Bronchial epithelial cell (primary cell): Measurements from ENCODE around the gene CRYGB. TPM values are rescaled to one million over a fixed set of nuclear protein-coding genes. Genes with fewer than 3 reads are reported as not detected.

Experiments used
- DNase-seq: peaks from one replicate; pipeline ENCODE4 v3.0.0-alpha.2; 2010; ENCODE audit warnings: low read depth
- FAIRE-seq: peaks from 2 replicates; lab custom pipeline; 2011; peaks lifted over from hg19 to GRCh38; lab: Jason Lieb, UNC
- H3K27me3 ChIP-seq: 2 replicates; pipeline ENCODE4 v1.5.1; 2011; ENCODE audit warnings: low read length; ENCODE audit not compliant: control insufficient read depth, insufficient read depth
- H3K36me3 ChIP-seq: 2 replicates; pipeline ENCODE4 v1.5.1; 2011; ENCODE audit warnings: low read length; ENCODE audit not compliant: control insufficient read depth, insufficient read depth
- H3K4me3 ChIP-seq: 2 replicates; pipeline ENCODE4 v1.5.1; 2011; ENCODE audit warnings: mild to moderate bottlenecking, low read depth, low read length, control low read depth
- total RNA-seq: library from RNA; depleted of rRNA; stranded (reverse); fragments of >200 nt; gene quantifications from 2 replicates; pipeline ENCODE4 v1.2.1, GENCODE V29; 2014
- TF ChIP-seq, protein P1 (sequence below): IDR thresholded peaks from 2 replicates; pipeline ENCODE4 v1.5.1; 2011; ENCODE audit warnings: mild to moderate bottlenecking, moderate library complexity, low read length, control low read depth, inconsistent platforms; ENCODE audit not compliant: insufficient read depth, severe bottlenecking

The CRYGB gene
- total RNA-seq, 1 donor from 2014 or later: not detected

DNA sequence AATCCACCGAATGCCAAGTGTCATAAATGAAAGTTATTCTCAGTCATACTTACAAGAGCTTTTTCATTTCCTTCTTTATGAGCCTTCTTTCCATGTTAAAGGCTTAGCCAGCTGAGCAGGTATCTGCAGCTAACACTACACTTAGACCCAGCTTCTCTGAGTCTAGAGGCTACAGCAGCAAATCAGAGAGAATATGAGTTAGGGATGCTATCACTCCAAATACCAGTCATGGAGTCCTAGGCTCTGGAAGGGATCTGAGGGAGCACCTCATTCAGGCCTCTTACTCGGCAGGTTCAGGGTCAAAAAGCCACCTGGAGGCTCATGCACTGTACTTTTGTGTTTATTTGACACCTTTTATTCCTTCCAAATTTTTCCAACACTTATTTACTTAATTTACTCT is 40.9 kb upstream of the CRYGB start:
- DNase-seq: no peak
- no peak for FAIRE-seq
- no peak overlapping the region for H3K4me3 ChIP-seq
- TF ChIP-seq, protein P1, sequence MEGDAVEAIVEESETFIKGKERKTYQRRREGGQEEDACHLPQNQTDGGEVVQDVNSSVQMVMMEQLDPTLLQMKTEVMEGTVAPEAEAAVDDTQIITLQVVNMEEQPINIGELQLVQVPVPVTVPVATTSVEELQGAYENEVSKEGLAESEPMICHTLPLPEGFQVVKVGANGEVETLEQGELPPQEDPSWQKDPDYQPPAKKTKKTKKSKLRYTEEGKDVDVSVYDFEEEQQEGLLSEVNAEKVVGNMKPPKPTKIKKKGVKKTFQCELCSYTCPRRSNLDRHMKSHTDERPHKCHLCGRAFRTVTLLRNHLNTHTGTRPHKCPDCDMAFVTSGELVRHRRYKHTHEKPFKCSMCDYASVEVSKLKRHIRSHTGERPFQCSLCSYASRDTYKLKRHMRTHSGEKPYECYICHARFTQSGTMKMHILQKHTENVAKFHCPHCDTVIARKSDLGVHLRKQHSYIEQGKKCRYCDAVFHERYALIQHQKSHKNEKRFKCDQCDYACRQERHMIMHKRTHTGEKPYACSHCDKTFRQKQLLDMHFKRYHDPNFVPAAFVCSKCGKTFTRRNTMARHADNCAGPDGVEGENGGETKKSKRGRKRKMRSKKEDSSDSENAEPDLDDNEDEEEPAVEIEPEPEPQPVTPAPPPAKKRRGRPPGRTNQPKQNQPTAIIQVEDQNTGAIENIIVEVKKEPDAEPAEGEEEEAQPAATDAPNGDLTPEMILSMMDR: no peak
- H3K36me3 ChIP-seq: no peaks in the 10 kb centered on the region
- H3K27me3 ChIP-seq: no peaks in the 10 kb centered on the region

DNA sequence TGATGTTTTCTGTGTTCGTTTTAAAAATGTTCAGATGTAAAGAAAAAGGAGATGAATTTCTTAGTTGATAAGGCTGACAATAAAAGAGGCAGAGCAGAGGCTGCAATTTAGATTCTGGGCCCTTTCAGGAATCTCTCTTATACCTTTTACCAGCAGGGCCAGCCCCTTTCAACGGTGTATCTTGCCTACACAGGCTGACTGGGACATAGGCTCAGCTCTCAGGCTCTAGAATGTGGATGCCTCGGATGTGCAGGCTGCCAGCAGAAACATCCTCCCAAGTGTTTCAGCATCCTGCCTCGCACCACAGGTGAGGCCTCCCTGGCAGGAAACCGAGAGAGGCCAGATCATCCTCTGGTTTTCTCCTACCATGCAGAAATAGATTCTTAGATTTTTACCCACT is 40.5 kb upstream of the CRYGB start:
- no peaks in the 10 kb centered on the region for H3K27me3 ChIP-seq
- no peak for DNase-seq
- H3K36me3 ChIP-seq: no peaks in the 10 kb centered on the region
- TF ChIP-seq, protein P1: no peak
- no peak overlapping the region for H3K4me3 ChIP-seq
- no peak for FAIRE-seq

DNA sequence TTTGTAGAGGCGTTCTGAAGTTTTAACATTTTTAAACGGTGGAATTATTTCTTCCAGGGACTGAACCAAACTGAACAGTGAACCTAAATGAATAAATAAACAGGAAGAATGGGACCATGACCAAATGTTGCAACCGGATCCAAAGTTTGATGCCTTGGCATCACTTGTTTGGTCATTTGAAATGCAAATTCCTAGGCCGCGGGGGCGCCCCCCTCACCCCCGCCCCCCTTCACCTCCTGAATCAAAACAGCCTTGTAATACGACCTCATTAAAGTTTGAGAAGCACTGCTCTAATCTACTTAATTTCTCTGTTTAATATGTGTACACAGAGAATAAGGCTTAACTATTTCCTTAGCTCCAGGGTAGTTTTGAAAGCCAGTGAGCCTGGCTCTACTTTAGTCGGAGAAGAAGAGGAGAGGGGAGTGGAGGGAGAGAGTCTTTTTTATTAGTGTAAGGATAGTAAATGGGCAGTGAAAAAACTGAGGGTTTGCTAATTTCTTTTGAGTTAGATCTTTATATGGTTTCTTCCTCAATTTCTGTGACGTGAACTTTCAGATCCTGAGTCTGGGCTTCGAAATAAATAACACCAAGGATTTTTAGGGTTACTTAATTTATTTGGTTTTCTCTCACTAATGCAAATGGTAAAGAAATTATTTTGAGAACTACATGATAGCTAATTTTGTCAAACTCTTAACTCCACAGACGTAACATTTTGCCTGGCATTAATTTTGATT is 38.2 kb upstream of the CRYGB start:
- DNase-seq: no peak
- no peak for FAIRE-seq

DNA sequence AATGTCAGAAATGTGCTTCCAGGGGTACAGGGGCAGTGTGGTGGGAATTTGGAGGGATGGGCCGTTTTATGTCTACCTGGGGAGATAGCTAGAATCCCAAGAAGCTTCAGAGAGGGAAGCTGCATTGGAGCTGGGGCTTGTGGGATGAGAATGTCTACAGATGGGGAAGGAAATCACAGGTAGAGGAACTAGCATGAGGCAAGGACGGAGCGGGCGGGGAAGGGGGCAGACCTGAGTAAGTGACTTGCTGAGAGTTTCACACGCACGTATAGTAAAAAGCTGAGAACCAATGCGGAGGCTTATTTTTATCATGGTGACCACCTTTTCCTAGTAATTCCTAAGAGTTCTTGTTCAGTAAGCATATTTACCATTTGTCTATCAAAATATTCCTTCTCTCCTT is 37.6 kb upstream of the CRYGB start:
- H3K27me3 ChIP-seq: no peaks in the 10 kb centered on the region
- FAIRE-seq: no peak
- H3K36me3 ChIP-seq: no peaks in the 10 kb centered on the region
- no peak for DNase-seq
- TF ChIP-seq, protein P1: no peak
- no peak overlapping the region for H3K4me3 ChIP-seq

More for the DNA sequence above, 38.2 kb upstream of the CRYGB start:
- no peaks in the 10 kb centered on the region for H3K36me3 ChIP-seq
- no peaks in the 10 kb centered on the region for H3K27me3 ChIP-seq
- no peak overlapping the region for H3K4me3 ChIP-seq
- TF ChIP-seq, protein P1: no peak

DNA sequence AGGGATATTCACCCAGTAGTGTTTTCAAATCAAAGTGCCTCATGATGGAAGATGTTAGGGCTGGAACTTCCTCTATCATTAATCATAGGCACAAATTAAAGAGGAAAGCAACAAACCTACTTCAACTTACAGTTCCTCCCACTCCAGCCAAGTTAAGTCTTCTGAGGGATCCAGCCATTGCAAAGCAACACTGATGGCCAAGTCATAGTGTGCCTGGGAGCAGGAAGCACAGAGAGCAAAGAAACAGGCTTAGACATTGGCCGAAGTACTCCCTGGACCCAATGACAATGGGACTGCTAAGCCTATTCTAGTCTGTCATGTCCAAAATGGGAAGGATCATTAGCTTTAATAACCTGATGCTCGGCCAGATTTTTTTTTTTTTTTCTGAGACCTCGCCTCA is 36.9 kb upstream of the CRYGB start:
- FAIRE-seq (no peak), DNase-seq (no peak)
- TF ChIP-seq, protein P1: no peak

More for the DNA sequence above, 36.9 kb upstream of the CRYGB start:
- no peaks in the 10 kb centered on the region for H3K27me3 ChIP-seq
- H3K36me3 ChIP-seq: no peaks in the 10 kb centered on the region
- no peak overlapping the region for H3K4me3 ChIP-seq
